GM18858 (cell line): Measurements from ENCODE around the gene TTL.
A peak's percentile ranks its signal among the peaks of the same experiment; 100 is the strongest.

Source experiments
- ATAC-seq: cut with Tn5 transposase; IDR thresholded peaks from one replicate; pipeline ENCODE4 v1.9.1; 2021; ENCODE audit not compliant: unreplicated experiment

TTL gene

DNA sequence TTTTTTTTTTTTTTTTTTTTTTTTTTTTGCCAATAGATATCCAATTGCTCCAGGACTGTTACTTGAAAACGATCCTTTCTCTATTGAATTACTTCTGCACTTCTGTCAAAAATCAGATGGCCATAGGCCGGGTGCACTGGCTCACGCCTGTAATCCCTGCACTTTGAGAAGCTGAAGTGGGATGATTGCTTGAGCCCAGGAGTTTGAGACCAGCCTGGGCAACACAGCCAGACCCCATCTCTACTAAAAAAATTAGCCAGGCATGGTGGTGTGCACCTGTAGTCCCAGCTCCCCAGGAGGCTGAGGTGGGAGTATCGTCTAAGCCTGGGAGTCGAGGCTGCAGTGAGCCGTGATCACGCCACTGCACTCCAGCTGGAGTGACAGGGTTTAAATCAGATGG, 98.1 kb downstream of the TTL start:
- no peak for ATAC-seq

- no peak for ATAC-seq
These were observed 100.4 kb downstream of the TTL start for GRCh38 chr2:112582314-112582746.

DNA sequence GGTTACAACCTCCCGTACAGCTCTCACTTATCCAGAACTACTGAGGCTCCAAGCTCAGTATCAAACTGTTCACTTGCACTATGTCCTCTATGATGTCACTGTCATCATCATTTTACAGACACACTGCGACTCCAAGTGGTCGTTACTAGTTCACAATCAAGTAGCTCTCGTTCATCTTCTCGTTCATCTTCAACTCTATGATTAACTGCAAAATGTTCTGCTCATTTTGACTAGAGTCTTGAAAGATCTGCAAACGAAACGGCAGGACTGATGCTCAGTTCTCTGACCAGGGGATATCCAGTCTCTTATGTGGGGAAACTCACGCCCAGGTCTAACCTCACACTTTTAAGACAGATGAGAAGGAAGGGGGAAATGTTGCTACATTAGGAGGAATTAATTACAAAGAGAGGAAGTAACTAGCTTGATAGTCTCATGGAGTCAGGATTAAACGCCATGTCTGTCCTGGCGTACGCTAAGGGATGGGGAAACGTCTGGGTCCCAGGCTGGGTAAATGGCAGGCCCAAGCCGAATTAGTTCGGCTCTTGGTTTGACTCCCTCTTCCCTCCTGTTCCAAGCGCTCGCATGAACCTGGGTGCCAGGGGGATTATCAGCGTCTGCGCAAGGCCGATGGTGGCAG, 101.7 kb downstream of the TTL start:
- ATAC-seq, result no peak

GRCh38 chr2:112584134-112584890, 102.4 kb downstream of the TTL start, which contains the start of gene CHCHD5:
Gene CHCHD5, plus strand, starts transcription at chr2:112584609. Its CDS starts 39 bp downstream, at chr2:112584648.
- ATAC-seq, result peak; percentile 81

DNA sequence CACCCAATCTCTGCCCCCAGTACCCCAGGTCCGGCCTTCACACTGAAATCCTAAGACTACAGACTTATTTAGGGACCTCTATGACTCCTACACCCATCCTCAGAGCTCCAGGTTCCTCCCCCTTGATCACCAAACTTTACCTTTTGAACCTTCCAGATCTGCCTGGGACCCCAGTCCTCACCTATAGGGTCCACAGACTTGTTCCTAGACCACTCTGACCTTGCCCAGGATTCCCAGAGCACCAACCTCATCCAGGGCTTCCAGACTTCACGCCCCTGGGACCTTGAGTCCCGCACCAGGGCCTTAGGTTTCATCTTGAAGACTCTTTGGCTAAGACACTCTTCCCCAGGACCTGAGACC, 102.9 kb downstream of the TTL start:
- ATAC-seq, result no peak

- no peak for ATAC-seq
These were observed 103.4 kb downstream of the TTL start for GRCh38 chr2:112585400-112585799.

DNA sequence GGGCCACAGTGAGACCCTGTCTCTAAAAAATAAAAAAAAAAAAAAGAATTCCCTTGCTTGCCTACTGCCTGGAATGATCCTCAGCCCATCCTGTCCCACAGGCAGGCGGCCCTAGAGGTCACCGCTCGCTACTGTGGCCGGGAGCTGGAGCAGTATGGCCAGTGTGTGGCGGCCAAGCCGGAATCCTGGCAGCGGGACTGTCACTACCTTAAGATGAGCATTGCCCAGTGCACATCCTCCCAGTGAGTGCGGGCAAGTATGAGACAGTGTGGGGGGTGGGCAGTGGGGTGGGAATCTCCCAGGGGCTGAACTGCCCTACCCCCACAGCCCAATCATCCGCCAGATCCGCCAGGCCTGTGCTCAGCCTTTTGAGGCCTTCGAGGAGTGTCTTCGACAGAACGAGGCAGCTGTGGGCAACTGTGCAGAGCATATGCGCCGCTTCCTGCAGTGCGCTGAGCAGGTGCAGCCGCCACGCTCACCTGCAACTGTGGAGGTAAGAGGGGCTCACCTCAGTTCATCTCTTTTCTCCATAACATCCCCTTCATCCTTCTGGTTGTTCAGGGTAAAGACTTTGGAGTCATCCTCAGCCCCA, 104.0 kb downstream of the TTL start:
- no peak for ATAC-seq

DNA sequence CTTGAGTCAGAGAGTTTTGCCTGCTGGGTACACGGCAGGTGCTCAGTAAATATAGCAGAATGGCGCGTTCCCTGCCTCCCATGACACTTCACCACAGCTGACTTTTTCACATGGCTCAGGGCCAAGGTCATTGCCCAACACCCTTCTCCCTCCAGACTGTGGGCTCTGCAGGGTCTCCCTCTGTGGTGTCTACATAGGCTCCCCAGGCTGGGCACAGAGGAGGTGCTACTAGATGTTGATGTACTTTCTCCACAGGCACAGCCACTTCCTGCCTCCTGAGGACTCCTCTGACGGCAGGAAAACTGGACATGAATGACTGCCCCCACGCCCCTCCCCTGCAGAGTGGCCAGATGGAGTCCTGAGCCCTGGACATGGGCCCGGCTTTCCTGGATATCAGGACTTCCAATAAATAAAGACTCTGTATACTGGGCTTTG, 106.7 kb downstream of the TTL start:
- ATAC-seq, result no peak
